NCI-H1417 (cell line): ENCODE results near the gene ECT2L.

Source experiments
- DNase-seq, 3 experiments: peaks; one replicate each; lab custom pipeline; 2025; lab: John Stamatoyannopoulos, UW

ECT2L gene

DNA sequence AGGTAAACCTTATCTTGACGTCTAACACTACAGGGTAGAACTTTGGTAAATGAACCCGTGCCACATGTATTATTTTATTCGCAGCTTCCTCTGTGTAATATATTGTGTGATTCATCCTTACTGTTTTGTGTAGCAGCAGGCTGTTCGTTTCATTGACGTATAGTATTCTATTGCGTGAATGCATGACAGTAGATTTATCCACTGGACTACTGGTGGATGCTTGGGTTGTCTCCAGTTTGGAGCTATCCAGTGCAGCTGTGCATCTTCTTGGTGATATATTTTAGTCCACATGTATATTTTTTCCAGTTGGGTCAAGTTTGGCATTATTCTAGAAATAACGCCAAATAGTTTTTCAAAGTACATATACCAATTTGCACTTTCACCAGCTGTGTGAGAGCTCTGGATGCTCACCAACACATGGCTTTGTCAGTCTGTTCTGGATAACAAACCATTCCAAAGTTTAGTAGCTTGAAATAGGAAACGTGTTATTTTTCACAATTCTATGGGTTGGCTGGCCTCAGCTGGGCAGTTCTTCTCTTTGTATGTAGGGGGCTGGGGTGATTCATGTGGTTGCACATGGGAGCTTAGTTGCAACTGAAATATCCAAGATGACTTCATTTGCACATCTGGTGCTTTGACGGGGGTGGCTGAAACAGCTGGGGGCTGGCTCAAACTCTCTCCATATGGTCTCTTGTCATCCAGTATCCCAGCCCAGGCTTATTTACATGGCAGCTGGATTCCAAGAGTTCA lies 9.3 kb downstream of the ECT2L start:
- DNase-seq: no peak

DNA sequence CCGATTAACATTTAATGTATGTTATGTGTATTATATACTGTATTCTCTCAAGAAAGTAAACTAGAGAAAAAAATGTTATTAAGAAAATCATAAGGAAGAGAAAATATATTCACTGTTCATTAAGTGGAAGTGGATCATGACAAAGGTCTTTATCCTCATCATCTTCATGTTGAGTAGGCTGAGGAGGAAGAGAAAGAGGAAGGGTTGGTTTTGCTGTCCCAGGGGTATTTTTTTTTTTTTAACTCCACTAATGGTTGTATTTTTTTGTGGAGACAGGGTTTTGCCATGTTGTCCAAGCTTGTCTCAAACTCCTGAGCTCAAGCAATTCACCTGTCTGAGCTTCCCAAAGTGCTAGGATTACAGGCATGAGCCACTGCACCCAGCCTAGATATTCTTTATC lies 11.0 kb downstream of the ECT2L start:
- no peak for DNase-seq

DNA sequence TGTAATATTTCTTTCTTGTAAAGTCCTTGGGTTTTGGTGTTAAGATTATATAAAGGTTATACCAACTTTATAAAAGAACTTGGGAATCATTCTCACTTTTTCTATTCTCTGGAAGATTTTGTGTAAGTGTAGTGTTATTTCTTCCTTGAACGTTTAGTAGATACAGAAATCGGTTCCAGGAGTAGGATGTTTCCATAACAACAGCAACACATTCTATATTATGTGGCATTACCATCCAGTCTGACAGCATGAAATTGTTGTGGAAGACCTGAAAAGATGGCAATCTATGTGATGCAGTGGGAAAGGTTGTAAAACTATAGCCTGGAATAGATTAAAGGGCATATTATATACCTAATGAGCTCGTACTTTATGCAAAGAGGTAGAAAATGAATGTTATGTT lies 13.8 kb downstream of the ECT2L start:
- DNase-seq: no peak

DNA sequence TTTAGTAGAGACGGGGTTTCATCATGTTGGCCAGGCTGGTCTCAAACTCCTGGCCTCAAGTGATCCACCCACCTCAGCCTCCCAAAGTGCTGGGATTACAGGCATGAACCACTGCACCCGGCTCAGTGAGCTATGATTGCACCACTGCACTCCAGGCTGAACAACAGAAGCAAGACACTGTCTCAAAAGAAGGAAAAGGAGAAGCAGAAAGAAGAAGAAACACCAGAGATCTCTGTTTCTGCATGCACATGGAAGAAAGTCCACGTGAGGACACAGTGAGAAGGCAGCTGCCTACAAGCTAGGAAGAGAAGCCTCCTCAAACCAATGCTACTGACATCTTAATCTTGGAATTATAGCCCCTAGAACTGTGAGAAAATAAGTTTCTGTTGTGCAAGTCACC lies 16.0 kb downstream of the ECT2L start:
- no peak for DNase-seq

DNA sequence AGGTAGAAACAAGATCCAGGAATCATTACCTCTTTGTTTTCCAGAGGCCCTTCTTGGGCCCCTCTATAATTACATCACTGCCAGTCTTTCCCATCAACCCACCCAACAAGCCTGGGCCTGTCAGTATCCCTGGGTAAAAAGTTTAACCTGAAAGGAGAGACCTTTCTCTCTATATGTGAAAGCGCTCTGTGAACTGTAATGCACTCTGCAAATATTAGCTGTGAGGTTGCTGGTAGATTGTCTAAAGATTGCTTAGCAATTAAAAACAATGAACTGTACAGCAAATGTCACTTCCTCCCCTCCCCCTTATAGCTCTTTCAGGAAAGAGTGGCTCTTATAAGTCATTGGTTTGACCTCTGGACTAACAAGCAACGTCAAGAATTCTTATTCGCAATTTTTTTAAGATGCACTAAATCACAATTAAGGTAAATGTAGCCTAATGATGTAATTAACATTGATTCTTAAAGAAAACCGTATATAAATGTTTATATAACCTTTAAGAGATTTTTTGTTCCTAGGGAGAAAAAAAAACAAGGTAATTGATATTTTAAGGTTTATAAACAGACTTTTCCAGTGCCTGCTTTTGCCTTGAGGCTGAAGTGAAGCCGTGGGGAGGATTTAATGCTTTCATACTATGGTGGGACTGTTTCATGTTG lies 18.4 kb downstream of the ECT2L start:
- DNase-seq: peak in 2 of 3 experiments; percentile 89 to 99

DNA sequence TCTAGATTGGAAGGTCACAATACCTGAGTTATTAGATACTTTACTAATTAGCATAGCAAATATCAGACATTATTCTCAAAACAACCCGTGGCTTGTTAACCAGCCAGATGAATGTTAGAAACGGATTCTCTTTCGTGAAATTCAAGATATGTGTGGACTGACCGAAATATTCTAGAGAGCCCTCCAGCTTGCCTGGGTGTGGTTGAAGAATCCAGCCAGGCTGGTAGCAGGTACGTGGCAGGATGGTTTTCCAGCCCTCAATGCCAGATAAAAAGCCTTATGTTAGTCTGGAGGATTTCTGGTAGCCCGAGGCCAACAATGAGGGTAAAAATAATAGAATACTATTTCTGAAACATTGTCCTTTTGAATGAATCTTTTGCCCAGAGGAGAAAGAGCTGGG lies 19.3 kb downstream of the ECT2L start:
- DNase-seq: no peak

DNA sequence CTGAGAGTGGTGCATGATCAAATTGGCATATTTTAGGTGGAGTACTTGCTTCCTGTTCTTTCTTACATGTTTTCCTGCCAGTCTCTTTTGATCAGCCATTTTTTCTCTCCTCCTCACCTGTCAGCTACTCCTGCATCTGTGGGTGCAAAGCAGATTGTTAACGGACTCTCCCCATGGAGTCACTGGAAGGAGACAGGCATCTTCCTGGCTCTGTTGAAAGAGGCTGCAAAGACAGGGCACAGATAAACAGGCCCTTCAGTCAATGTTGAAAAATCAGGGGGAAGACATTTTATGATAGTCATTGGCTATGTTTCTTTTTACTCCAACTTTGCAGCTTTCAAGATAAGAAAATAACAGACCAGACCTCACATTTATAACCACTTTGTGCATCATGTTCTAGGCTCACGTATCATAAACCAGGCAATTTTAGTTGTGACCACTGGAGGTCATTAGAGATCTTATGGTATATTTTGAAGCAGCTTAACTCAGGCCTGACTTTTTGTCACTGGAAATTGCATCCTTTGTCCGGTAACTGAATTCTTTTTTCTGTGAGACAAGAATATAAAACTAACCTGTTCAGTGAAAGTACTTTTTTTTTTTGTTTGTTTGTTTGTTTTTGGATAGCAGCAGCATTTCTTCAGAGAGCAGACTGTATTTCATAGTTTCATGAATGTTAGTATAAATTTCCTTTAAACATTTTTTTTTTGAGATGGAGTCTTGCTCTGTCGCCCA lies 20.1 kb downstream of the ECT2L start:
- DNase-seq: peak; percentile 34 to 79 (median 35)

DNA sequence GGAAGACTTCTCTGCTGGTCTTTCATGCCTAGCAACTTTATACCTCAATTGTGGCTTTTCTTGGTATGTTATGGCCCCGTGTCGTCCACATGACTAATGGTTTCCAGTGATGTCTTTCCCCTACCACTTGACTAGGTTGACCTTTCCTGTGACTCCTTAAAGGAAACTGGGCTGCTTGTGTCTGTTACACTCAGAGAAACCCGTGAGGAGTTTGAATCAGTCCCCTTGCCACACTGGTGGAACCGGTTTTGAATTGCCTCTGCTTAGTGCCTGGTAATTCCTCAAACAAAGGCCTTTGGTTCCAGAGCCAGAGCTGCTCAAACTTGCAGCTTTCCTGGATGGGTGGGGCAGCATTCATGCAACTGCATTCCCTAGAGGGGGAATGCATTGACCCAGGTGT lies 21.9 kb downstream of the ECT2L start:
- peak; percentile 9 to 96 (median 89) for DNase-seq

DNA sequence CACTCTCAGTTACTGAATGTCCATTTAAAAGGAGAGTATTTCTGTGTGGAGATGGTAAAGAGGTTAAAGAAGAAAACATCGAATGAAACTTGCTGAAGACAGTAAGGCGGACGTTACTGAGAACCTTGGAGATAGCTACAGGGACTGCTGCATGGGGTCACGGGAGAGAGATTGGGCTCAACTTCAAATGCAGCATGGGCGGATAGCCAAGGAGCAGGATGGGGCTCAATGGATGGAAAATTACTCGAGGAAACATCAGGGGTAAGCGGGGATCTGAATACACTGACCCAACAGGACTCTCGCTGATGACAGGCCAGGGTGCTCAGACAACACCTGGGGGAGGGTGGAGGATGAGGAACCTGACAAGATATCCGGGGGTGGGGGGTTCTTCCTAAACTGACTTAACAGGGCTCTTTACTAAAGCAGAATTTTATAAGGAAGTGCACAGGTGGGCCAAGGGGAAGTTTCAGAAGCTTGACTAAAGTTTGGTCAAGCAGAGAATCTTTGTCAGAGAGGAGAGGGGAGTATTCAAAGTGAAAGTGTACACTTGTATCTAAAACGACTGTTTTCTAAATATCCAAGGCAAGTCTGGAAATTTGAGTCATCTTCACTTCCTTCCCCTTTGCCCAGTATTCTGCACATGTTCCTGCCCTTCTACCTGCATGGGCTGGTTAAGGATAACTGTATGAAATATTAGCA lies 22.8 kb downstream of the ECT2L start:
- DNase-seq: no peak

DNA sequence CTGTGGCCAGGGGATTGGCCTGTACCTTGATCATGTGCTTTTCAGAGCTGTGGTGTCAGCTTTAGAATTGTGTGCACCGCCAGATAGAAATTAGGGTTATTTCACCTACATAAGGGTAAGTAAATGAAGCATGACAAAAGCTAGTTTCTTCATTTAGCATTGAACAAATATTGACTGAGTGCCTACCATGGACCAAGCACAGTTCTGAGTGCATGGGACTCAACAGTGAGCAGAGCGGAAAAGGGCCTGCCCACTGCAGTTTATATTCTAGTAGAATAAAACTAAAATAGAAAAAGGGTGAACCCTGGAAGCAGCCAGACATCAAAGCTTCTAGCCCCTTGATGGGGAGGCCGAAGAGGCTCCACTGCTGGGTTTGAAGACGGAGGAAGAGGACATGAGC lies 25.6 kb downstream of the ECT2L start:
- peak in 1 of 3 experiments; percentile 48 for DNase-seq

DNA sequence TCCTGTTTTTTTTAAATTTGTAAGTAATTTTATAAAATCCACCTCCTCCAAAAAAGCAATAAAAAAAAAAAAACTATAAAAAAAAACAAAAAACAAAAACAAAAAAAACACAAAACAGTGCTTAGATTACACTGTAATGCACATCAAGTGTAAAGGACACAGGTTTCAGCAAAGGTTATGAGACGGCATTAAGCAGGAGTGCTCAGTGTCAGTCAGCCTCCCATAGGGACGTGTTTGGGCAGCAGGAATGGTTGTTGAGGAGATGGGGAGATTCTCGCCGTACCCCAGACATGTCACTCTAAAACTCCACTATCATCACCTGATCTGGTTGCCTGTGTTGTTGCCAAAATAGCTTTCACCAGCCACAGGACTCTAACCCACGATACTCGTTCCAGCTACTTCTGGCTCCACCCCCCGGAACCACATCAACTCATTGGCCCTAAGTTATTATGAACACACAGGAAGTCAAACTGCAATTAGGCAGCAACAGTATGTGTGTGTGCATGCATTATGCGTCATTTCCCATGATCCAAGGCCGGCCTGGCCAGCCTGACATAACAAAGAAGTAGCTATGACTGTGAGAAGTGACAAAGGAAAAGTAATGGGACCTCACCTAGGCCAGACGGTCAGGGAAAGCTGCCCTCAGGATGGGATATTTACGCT lies 28.7 kb downstream of the ECT2L start:
- DNase-seq: no peak

DNA sequence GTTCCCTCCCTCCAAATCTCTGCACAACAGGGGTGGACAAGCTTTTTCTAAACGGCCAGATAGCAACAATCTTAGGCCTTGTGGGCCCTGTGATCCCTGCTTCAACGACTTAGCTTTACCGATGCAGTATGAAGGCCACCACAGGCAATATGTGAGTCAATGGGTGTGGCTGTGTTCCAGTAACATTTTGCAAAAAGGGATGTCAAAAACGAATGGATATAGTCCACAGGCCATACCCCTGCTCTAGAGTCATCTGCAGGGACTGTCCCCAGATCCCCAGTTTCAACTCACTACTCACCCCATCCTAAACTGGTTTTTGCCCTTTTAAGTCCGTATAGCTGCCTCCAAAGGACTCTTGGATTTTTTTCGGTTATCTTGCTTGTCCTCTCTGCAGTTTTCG lies 34.4 kb downstream of the ECT2L start:
- no peak for DNase-seq

DNA sequence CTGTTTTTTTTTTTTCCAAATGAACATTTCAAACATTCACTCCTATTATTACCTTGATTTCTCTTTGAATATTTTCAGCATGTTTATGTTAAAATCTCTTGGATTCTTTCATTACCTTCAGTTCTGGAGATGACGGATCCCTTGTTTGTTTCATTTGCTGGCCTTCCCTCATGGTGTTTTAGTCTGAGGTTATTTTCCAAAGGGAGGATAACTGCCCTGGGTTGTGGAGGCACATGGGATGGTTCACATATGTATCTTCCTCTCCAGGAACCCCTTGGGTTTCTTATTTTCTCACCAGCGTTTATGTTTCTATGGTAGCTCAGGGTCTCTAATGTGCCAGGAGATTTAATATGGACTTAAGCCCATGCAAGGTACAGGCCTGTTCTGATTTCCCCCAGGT lies 36.3 kb downstream of the ECT2L start:
- DNase-seq: no peak

DNA sequence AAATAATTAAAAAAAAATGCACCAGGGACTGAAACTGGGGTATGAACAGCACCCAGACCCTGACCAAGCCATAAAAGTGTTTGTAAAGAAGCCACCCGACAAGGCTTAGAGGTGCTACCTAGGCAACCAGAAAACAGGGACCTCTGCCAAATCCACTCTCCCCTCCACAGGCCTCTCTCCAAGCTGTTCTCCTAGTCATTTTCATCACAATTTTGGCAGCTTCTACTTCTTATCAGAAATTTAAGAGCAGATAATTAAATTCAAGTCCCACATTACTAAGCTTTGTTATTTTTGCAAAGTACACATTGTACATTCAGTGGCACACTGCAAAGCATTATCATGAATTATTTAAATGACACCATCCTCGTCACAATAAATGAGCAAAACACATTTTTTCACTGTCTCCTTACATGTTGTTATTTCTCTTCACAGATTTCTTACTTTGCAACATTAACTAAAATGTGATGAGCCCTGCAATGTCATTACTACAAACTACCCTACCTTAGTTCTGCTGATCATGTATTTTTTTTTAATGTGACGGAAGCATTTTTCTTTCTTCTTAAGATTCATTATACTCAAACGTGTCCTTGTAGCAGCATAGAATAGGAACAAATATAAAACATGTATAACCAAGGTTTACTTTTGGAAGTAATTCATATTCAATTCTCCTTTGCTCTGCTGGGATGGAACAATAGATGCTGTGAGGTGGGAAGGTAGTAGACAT lies 38.1 kb downstream of the ECT2L start:
- DNase-seq: peak in 2 of 3 experiments; percentile 42 to 79

DNA sequence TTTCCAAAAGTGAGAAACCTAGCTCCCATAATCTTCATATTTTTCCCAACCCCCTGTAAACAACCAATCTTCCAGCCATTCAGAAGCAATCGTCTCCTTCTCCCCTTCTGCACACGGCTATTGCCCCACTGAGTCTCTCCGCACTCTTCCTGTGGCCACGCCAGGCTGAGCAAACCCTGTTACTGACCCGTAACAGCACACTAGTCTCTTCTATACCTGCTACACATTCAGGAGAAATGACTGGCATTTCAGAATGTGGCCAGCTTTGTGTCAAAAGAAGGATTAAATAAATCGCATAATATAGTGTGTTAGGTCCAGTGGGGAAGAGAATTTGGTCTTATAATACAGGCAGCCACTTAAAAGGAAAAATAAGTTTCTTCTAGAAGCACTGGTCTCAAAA lies 41.4 kb downstream of the ECT2L start:
- no peak for DNase-seq

DNA sequence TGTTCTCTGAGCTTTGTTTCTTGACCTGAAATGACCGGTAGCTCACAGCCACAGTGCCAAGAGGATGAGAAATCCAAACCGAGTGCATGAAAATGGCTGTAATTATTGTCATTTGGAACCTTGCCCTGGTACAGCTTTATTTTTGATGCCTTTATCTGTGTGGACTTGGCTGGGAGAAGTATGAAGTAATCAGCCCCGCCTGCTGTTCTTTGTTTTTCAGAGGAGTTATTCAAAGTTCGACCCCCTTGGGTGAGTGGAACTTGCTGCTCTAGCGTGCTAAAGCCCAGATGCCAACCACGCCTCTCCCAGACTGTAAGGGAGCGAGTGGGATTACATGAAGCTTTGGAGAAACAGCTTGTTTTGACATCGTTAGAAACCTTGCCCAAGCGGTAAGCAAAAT lies 48.3 kb downstream of the ECT2L start:
- DNase-seq: peak in 1 of 3 experiments; percentile 23

DNA sequence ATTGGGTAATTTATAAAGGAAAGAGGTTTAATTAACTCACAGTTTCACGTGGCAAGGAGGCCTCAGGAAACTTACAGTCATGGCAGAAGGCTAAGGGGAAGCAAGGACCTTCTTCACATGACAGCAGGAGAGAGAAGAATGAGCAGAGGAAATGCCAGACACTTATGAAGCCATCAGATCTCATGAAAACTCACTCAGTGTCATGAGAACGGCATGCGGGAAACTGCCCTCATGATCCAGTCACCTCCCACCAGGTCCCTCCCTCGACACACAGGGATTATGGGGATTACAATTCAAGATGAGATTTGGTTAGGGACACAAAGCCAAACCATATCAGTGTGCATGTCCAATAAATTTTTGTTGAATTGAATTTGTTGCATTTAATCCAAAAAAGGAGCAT lies 52.0 kb downstream of the ECT2L start:
- no peak for DNase-seq

DNA sequence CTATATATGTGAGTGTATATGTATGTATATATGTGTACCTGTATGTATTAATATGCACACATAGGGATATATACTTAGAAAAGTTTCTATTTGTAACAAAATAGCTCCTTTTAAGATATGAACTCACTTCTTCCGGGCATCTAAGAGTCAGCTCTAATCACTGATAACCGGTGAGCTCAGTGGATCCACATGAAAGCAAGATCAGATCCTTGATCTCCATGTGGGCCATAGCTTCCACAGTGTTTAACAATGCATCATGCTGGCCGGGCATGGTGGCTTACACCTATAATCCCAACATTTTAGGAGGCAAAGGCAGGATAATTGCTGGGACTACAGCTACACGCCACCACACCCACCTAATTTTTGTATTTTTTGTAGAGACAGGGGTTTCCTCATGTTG lies 52.6 kb downstream of the ECT2L start:
- DNase-seq: no peak

DNA sequence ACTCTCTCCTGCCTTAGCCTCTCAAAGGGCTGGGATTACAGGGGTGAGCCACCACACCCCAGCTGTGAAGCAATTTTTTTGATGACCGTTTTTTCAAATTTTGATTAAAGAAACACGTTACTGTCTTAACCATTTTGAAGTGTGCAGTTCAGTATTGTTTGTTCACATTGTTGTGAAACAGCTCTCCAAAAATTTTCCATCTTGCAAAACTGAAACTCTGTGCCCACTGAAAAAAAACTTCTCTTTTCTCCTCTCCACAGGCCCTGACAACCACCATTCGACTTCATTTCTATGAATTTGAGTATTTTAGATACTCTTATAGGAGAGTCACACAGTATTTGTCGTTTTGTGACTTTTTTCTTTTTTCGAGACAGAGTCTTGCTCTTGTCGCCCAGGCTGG lies 53.9 kb downstream of the ECT2L start:
- DNase-seq: no peak

DNA sequence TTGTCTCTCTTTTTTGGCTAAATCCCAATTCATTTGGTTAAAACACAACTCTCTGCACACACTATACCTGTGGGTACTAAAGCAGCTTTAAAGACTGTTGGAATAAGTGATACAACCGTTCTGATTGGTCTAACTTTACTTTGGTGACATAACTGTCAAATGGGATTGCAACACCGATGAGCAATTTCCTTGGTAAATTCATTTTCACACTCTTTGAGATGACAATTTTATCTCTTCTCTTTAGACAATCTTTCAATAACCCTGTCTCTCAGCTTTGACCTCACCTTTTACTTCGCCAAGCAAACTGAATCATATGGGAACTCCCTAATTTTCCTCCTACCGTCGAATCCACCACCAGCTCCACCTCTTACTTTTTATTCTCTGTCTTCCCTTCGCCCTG lies 60.8 kb downstream of the ECT2L start:
- DNase-seq: no peak

DNA sequence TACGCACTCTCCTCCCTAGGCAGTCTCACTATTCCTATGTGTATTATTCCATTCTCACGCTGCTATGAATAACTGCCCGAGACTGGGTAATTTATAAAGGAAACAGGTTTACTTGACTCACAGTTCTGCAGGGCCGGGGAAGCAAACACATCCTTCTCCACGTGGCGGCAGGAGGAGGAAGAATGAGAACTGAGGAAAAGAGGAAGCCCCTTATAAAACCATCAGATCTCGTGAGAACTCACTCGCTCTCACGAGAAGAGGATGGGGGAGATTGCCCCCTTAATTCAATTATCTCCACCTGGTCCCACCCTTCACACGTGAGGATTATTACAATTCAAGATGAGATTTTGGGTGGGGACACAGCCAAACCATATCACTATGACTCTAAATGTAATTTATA lies 61.9 kb downstream of the ECT2L start:
- no peak for DNase-seq
